Esophagus muscularis mucosa (tissue), 4 donors: ENCODE data around the gene MITF.

Experiments
- CTCF ChIP-seq, 3 experiments: fragments of 200-600 bp in 2 of 3; fragments of 450-650 bp in 1 of 3; sonication (generic) in 2 of 3; IDR thresholded peaks; one replicate each; pipeline ENCODE4 v1.5.1; 2017 to 2019; ENCODE audit warnings: antibody characterized with exemption in 3 of 3, mild to moderate bottlenecking in 2 of 3, moderate library complexity in 1 of 3
- EP300 ChIP-seq: sonication (generic); formaldehyde crosslinking; IDR thresholded peaks from one replicate; pipeline ENCODE4 v1.6.1; 2017; ENCODE audit warnings: antibody characterized with exemption
- POLR2A ChIP-seq: fragments of 450-650 bp; IDR thresholded peaks from one replicate; pipeline ENCODE4 v1.6.1; 2017; ENCODE audit warnings: antibody characterized with exemption, moderate library complexity, mild to moderate bottlenecking, low read depth

DNA sequence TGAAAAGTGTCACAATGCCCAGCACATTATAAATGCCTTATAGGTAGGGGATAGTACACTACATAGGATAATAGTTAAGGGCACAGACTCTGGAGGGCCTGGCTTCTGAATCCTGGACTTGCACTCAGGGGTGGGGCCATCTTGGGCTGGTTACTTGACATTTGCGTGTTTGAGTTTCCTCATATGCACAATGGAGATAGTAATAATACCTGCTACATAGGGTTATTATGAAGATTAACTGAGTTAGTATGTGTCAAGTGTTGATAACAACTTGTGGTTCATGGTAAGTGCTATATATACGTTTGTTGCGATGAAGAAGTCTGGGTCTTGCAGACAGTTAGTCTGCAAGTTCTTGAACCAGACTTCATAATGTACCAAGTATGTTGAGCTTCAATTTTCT lies 37.0 kb downstream of the MITF start:
- TF ChIP-seq CTCF (IDR thresholded peaks at IDR 0.05): no peak
- TF ChIP-seq POLR2A: no peak
- TF ChIP-seq EP300: no peak
